A549 (cell line): ENCODE measurements around the gene C1QTNF7. TPM values are rescaled to one million over a fixed set of nuclear protein-coding genes. Genes with fewer than 3 reads are reported as not detected.

Experiments used
- ATAC-seq, 2 experiments: fragments of 200-7000 bp in 1 of 2; fragments of >200 bp in 1 of 2; cut with Nextera tagmentation in 1 of 2; cut with Tn5 transposase in 1 of 2; 3 replicates each; pipeline versions ENCODE4 v1.8.0 to v1.9.1; 2018 to 2020; ENCODE audit warnings: mild to moderate bottlenecking in 1 of 2, moderate library complexity in 1 of 2
- CTCF ChIA-PET: fragments of 300-600 bp; sonication (Branson Sonifier 250); formaldehyde crosslinking; extraction: SDS; loops from one replicate; lab custom pipeline; 2021; ENCODE audit warnings: antibody characterized with exemption, inconsistent platforms; lab: Yijun Ruan, JAX
- POLR2A ChIA-PET: fragments of 350-600 bp; formaldehyde crosslinking; extraction: SDS; loops from one replicate; lab custom pipeline; 2021; ENCODE audit warnings: antibody characterized with exemption, inconsistent platforms; lab: Yijun Ruan, JAX
- DNase-seq, 2 experiments: peaks; one replicate each; pipeline versions ENCODE4 v3.0.0 to v3.0.0-alpha.2; 2011 to 2016; ENCODE audit warnings: low read depth in 1 of 2, low spot score in 1 of 2
- FAIRE-seq: peaks from 2 replicates; lab custom pipeline; 2011; peaks lifted over from hg19 to GRCh38; lab: Jason Lieb, UNC
- H3K27ac ChIP-seq, 2 experiments: fragments of >200 bp; sonication (Bioruptor Twin); formaldehyde crosslinking; 3 replicates each; pipeline ENCODE4 v1.5.1; 2016 to 2017
- H3K4me1 ChIP-seq: fragments of >200 bp; sonication (Bioruptor Twin); formaldehyde crosslinking; 3 replicates; pipeline ENCODE4 v1.6.1; 2016
- H3K4me2 ChIP-seq: fragments of >200 bp; sonication (Bioruptor Twin); formaldehyde crosslinking; 3 replicates; pipeline ENCODE4 v1.6.1; 2016
- H3K4me3 ChIP-seq: fragments of >200 bp; sonication (Bioruptor Twin); formaldehyde crosslinking; 3 replicates; pipeline ENCODE4 v1.5.1; 2016
- H3K9me3 ChIP-seq: fragments of >200 bp; sonication (Bioruptor Twin); formaldehyde crosslinking; 3 replicates; pipeline ENCODE4 v1.6.1; 2016
- CBX8 ChIP-seq: fragments of 200-600 bp; sonication (generic); IDR thresholded peaks from 2 replicates; pipeline ENCODE4 v1.6.1; 2016
- CHD2 ChIP-seq: fragments of 150-350 bp; IDR thresholded peaks from 2 replicates; pipeline ENCODE4 v1.6.1; 2014; ENCODE audit warnings: low read length; ENCODE audit not compliant: partially characterized antibody
- EP300 ChIP-seq, 2 experiments: fragments of >200 bp; sonication (Bioruptor Twin); formaldehyde crosslinking; IDR thresholded peaks; 2 replicates in 1 of 2; 3 replicates in 1 of 2; pipeline ENCODE4 v1.6.1; 2016 to 2017
- ESRRA ChIP-seq: fragments of 150-350 bp; IDR thresholded peaks from 2 replicates; pipeline ENCODE4 v1.6.1; 2014; ENCODE audit warnings: mild to moderate bottlenecking, low read length, borderline replicate concordance
- FOSB ChIP-seq: fragments of 250-450 bp; sonication (Bioruptor Pico); IDR thresholded peaks from 2 replicates; pipeline ENCODE4 v1.5.0; 2020; ENCODE audit warnings: mild to moderate bottlenecking, moderate library complexity
- FOSL2 ChIP-seq, 2 experiments: fragments of 450-650 bp in 1 of 2; fragments of >200 bp in 1 of 2; sonication (Bioruptor Twin) in 1 of 2; formaldehyde crosslinking; IDR thresholded peaks; 2 replicates each; pipeline versions ENCODE4 v1.5.0 to v1.6.1; 2016 to 2020; ENCODE audit warnings: mild to moderate bottlenecking in 1 of 2, moderate library complexity in 1 of 2
- GATA3 ChIP-seq: IDR thresholded peaks from 2 replicates; pipeline ENCODE4 v1.6.1; 2012; ENCODE audit warnings: borderline replicate concordance
- HDAC2 ChIP-seq: fragments of 200-600 bp; sonication (generic); IDR thresholded peaks from 2 replicates; pipeline ENCODE4 v1.6.1; 2016
- HES2 ChIP-seq: fragments of >200 bp; sonication (Bioruptor Twin); formaldehyde crosslinking; IDR thresholded peaks from 2 replicates; pipeline ENCODE4 v1.6.1; 2016
- HOXB13 ChIP-seq: fragments of 250-450 bp; sonication (Bioruptor Pico); IDR thresholded peaks from 2 replicates; pipeline ENCODE4 v1.5.0; 2020; ENCODE audit warnings: low read depth, mild to moderate bottlenecking, moderate library complexity
- HOXB5 ChIP-seq: fragments of 250-450 bp; sonication (Bioruptor Pico); IDR thresholded peaks from 2 replicates; pipeline ENCODE4 v1.5.0; 2020; ENCODE audit warnings: mild to moderate bottlenecking, moderate library complexity
- KDM1A ChIP-seq: fragments of 200-600 bp; sonication (generic); IDR thresholded peaks from 2 replicates; pipeline ENCODE4 v1.6.1; 2016; ENCODE audit warnings: low read depth, mild to moderate bottlenecking
- MAFK ChIP-seq: fragments of 450-650 bp; IDR thresholded peaks from 2 replicates; pipeline ENCODE4 v1.6.1; 2014; ENCODE audit not compliant: partially characterized antibody
- MAZ ChIP-seq: fragments of 150-350 bp; IDR thresholded peaks from 2 replicates; pipeline ENCODE4 v1.6.1; 2014; ENCODE audit warnings: antibody characterized with exemption, low read depth, low read length, borderline replicate concordance
- RAD21 ChIP-seq, 2 experiments: fragments of >200 bp in 1 of 2; sonication (Bioruptor Twin) in 1 of 2; formaldehyde crosslinking in 1 of 2; IDR thresholded peaks in 1 of 2; conservative IDR thresholded peaks in 1 of 2; 2 replicates in 1 of 2; 3 replicates in 1 of 2; pipeline ENCODE4 v1.6.1; 2012 to 2018; ENCODE audit warnings: inconsistent platforms in 1 of 2
- RFX5 ChIP-seq: fragments of 450-650 bp; IDR thresholded peaks from 2 replicates; pipeline ENCODE4 v1.7.1; 2014; ENCODE audit warnings: antibody characterized with exemption, mild to moderate bottlenecking, moderate library complexity
- WGBS: methylation state at CpG from one replicate; pipeline ENCODE4 v1.1.6; 2017; ENCODE audit errors: missing lambda C conversion rate; 5-methylcytosine and 5-hydroxymethylcytosine counted together
- polyA plus RNA-seq, 4 experiments: library from polyadenylated mRNA; depleted of rRNA in 3 of 4; stranded (reverse); fragments of >200 nt; fragmentation: RNase III in 1 of 4; extraction: RNeasy Plus Mini Kit Qiagen cat#74134 plus additional on column Dnase treatment in 1 of 4; gene quantifications; 2 replicates in 3 of 4; 3 replicates in 1 of 4; pipeline ENCODE4 v1.2.3, GENCODE V29; 2011 to 2017
- TF ChIP-seq, protein P1 (sequence below): IDR thresholded peaks from 2 replicates; pipeline ENCODE4 v1.6.1; 2012
- TF ChIP-seq, protein P2 (sequence below): IDR thresholded peaks from 2 replicates; pipeline ENCODE4 v1.6.1; 2012
- TF ChIP-seq, protein P3 (sequence below): fragments of >200 bp; sonication (Bioruptor Twin); formaldehyde crosslinking; IDR thresholded peaks from 3 replicates; pipeline ENCODE4 v1.6.1; 2016

C1QTNF7 gene
- polyA plus RNA-seq, 2 of the 4 experiments (the other 2 are of a cell fraction): not detected

GRCh38 chr4:15443371-15444160 lies 15.7 kb downstream of the C1QTNF7 start:
- FAIRE-seq: no peak
- CTCF ChIA-PET: interaction anchor here (0.9 kb wide), 1 partner anchor 246 kb away, joined by 3 read pairs; no protein-coding TSS in a partner anchor
- 50% methylated on average over 2 of the region's 2 CpGs for WGBS

DNA sequence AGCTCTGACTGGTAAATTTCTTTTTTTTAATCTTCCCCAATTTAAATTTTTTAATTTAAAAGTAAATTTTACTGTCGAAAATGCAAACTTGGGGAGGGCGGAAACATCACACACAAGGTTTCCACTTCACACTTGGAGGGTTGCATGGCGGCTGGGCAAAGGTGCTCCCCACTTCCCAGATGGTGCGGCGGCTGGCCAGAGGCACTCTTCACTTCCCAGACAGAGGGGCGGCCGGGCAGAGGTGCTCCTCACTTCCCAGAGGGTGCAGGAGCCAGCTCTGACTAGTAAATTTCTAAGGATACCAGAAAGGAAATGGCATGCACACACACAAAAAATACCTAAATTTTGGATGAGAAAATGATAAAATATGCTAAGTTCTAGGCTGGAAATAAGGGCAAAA lies 16.4 kb downstream of the C1QTNF7 start:
- no peak for DNase-seq
- ChIA-PET POLR2A (no interaction called here), CTCF (interaction anchor here (0.9 kb wide), 1 partner anchor 247 kb away, joined by 3 read pairs; no protein-coding TSS in a partner anchor)
- WGBS: 49% methylated on average over 5 of the region's 7 CpGs
- ATAC-seq: no peak
- no peak for TF ChIP-seq HOXB13
- TF ChIP-seq, protein P1, sequence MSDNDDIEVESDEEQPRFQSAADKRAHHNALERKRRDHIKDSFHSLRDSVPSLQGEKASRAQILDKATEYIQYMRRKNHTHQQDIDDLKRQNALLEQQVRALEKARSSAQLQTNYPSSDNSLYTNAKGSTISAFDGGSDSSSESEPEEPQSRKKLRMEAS: no peak
- FAIRE-seq: no peak
- Histone ChIP-seq H3K27ac (no peak overlapping the region), H3K4me1 (peaks cover under 1% of the 10 kb centered on the region; the same call in 1 of the 3 replicates), H3K9me3 (no peaks in the 10 kb centered on the region), H3K4me2 (no peak overlapping the region), H3K4me3 (no peak overlapping the region)

More at GRCh38 chr4:15443371-15444160, 15.7 kb downstream of the C1QTNF7 start:
- TF ChIP-seq KDM1A: no peak
- no peak for TF ChIP-seq MAFK
- no peak for TF ChIP-seq HOXB5
- TF ChIP-seq, protein P2, sequence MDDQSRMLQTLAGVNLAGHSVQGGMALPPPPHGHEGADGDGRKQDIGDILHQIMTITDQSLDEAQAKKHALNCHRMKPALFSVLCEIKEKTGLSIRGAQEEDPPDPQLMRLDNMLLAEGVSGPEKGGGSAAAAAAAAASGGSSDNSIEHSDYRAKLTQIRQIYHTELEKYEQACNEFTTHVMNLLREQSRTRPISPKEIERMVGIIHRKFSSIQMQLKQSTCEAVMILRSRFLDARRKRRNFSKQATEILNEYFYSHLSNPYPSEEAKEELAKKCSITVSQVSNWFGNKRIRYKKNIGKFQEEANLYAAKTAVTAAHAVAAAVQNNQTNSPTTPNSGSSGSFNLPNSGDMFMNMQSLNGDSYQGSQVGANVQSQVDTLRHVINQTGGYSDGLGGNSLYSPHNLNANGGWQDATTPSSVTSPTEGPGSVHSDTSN: no peak
- TF ChIP-seq CBX8: no peak
- TF ChIP-seq HES2: no peak
- no peak for TF ChIP-seq HOXB13
- TF ChIP-seq FOSL2 (IDR thresholded peaks at IDR 0.05): no peak
- TF ChIP-seq FOSL2 (CRISPR knock-in tag; IDR thresholded peaks at IDR 0.05): no peak
- TF ChIP-seq GATA3: no peak
- Histone ChIP-seq H3K27ac (no peak overlapping the region), H3K4me1 (peaks cover 3% of the 10 kb centered on the region; the same call in 1 of the 3 replicates), H3K9me3 (no peaks in the 10 kb centered on the region), H3K4me2 (no peak overlapping the region), H3K4me3 (no peak overlapping the region)
- POLR2A ChIA-PET: no interaction called here
- ATAC-seq (no peak), DNase-seq (no peak)

GRCh38 chr4:15444879-15445547 lies 17.2 kb downstream of the C1QTNF7 start:
- no peaks in the 10 kb centered on the region for H3K4me1 ChIP-seq
- H3K4me2 ChIP-seq: no peak overlapping the region
- ATAC-seq: no peak
- ChIA-PET CTCF (interaction anchor here (2.7 kb wide), 1 partner anchor 12 kb away, joined by 10 read pairs; no protein-coding TSS in a partner anchor), POLR2A (no interaction called here)
- no peak for TF ChIP-seq CHD2
- TF ChIP-seq, protein P3, sequence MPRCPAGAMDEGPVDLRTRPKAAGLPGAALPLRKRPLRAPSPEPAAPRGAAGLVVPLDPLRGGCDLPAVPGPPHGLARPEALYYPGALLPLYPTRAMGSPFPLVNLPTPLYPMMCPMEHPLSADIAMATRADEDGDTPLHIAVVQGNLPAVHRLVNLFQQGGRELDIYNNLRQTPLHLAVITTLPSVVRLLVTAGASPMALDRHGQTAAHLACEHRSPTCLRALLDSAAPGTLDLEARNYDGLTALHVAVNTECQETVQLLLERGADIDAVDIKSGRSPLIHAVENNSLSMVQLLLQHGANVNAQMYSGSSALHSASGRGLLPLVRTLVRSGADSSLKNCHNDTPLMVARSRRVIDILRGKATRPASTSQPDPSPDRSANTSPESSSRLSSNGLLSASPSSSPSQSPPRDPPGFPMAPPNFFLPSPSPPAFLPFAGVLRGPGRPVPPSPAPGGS: no peak
- no peak for TF ChIP-seq MAFK
- no peak for TF ChIP-seq HDAC2
- TF ChIP-seq KDM1A: no peak
- TF ChIP-seq ESRRA: no peak
- no peak for TF ChIP-seq FOSB
- TF ChIP-seq FOSL2 (IDR thresholded peaks at IDR 0.05): no peak
- TF ChIP-seq FOSL2 (CRISPR knock-in tag; IDR thresholded peaks at IDR 0.05): no peak
- TF ChIP-seq EP300 (IDR thresholded peaks at IDR 0.05): no peak
- TF ChIP-seq RAD21 (conservative IDR thresholded peaks at IDR 0.05 in 1 of 2, IDR thresholded peaks at IDR 0.05 in 1 of 2): no peak
- no peak for TF ChIP-seq MAZ
- no peak for TF ChIP-seq RFX5
- DNase-seq: no peak
- no peak overlapping the region for H3K4me3 ChIP-seq
- FAIRE-seq: no peak
- no peaks in the 10 kb centered on the region for H3K9me3 ChIP-seq
- H3K27ac ChIP-seq: no peak overlapping the region
- WGBS: 39% methylated on average over 4 of the region's 4 CpGs
